Stimulated activated CD8-positive, alpha-beta memory T cell treated with anti-CD3 and anti-CD28 coated beads, Interleukin-15, amount 100 ng/mL, for 24 hours (primary cell): ENCODE results near the gene MICAL2.

ENCODE experiments used
- DNase-seq: peaks from one replicate; pipeline ENCODE4 v3.0.0-alpha.2; 2020; ENCODE audit warnings: low read depth

MICAL2 gene

GRCh38 chr11:12211331-12212065 is 101.1 kb downstream of the MICAL2 start:
- DNase-seq, result no peak

- no peak for DNase-seq
These were observed 101.9 kb downstream of the MICAL2 start for GRCh38 chr11:12212174-12212820.

GRCh38 chr11:12212821-12213185 is 102.4 kb downstream of the MICAL2 start:
- no peak for DNase-seq

- no peak for DNase-seq
These were observed 103.5 kb downstream of the MICAL2 start for GRCh38 chr11:12213883-12214282.

- no peak for DNase-seq
These were observed 104.4 kb downstream of the MICAL2 start for GRCh38 chr11:12214751-12215150.

- DNase-seq, result no peak
These were observed 104.8 kb downstream of the MICAL2 start for GRCh38 chr11:12215181-12215593.

- no peak for DNase-seq
These were observed 105.7 kb downstream of the MICAL2 start for GRCh38 chr11:12216041-12216451.

GRCh38 chr11:12216671-12217374 is 106.4 kb downstream of the MICAL2 start:
- DNase-seq, result no peak

- DNase-seq, result no peak
These were observed 107.5 kb downstream of the MICAL2 start for GRCh38 chr11:12217879-12218278.

GRCh38 chr11:12218909-12219308 is 108.5 kb downstream of the MICAL2 start:
- no peak for DNase-seq

- no peak for DNase-seq
These were observed 109.4 kb downstream of the MICAL2 start for GRCh38 chr11:12219757-12220156.

GRCh38 chr11:12220305-12220704 is 109.9 kb downstream of the MICAL2 start:
- no peak for DNase-seq

- no peak for DNase-seq
These were observed 110.7 kb downstream of the MICAL2 start for GRCh38 chr11:12221051-12221535.

GRCh38 chr11:12222055-12222792 is 111.8 kb downstream of the MICAL2 start:
- no peak for DNase-seq

- no peak for DNase-seq
These were observed 113.6 kb downstream of the MICAL2 start for GRCh38 chr11:12223771-12224536.

- peak; percentile 63 for DNase-seq
These were observed 114.1 kb downstream of the MICAL2 start for GRCh38 chr11:12224537-12224893.

GRCh38 chr11:12225046-12225739 is 114.8 kb downstream of the MICAL2 start:
- DNase-seq, result no peak

GRCh38 chr11:12226093-12226492 is 115.7 kb downstream of the MICAL2 start:
- no peak for DNase-seq

- DNase-seq, result no peak
These were observed 119.2 kb downstream of the MICAL2 start for GRCh38 chr11:12229450-12230229.

- no peak for DNase-seq
These were observed 121.8 kb downstream of the MICAL2 start for GRCh38 chr11:12232160-12232559.
